Measurements from ENCODE around the gene HTRA1. TPM values are rescaled to one million over a fixed set of nuclear protein-coding genes. Genes with fewer than 3 reads are reported as not detected.

The HTRA1 gene
- total and polyA plus RNA-seq, 2 of the 4 experiments (the other 2 are of a cell fraction): 28.5 to 108 TPM

DNA sequence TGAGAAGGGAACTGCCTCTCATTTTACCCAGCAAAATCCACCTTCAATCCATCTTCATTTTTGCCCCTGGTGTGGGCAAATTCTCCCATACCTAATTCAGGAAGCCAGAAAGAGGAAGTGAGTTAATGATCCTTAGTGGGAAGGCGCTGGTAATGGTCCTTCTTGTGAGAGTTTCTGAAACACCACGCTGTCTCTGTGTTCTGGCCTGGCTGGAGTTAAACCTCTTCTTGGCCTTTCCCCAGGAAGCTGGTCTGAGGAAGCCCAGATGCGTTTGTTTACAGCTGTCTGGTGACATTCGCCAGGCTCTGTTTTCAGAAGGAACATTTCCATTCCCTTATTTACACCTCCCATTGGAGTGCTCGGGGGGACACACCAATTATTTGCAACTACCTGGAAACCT is 24.3 kb downstream of the HTRA1 start:
- no peak overlapping the region for H3K23ac ChIP-seq (ENCODE audit: low read depth, low read length)
- H2BK120ac ChIP-seq (ENCODE audit: low read depth, low read length): no peak overlapping the region
- H3K4me1 ChIP-seq (ENCODE audit: control insufficient read depth, insufficient read depth, low read length): peaks cover 15% of the 10 kb centered on the region
- no peak overlapping the region for H2AK9ac ChIP-seq (replicated peaks; ENCODE audit: low read depth, low read length, poor library complexity)
- H3K9ac ChIP-seq (ENCODE audit: low read depth, low read length): no peak overlapping the region
- dilution Hi-C loops (cut with HindIII; ENCODE audit: low sequenced_read_pairs, unreplicated experiment) (no loop called here), intact Hi-C loops (cut with micrococcal nuclease) (no loop called here), in situ Hi-C loops (cut with MboI; ENCODE audit: low sequenced_read_pairs) (no loop called here)
- ATAC-seq (ENCODE audit: low read depth) (peak; percentile 55), DNase-seq (no peak)
- H3K18ac ChIP-seq (ENCODE audit: low read depth, low read length): no peak overlapping the region
- H2BK20ac ChIP-seq (ENCODE audit: low read depth, low read length): no peak overlapping the region
- H3K9me3 ChIP-seq (ENCODE audit: control insufficient read depth, insufficient read depth, low read length): no peaks in the 10 kb centered on the region
- H2BK5ac ChIP-seq (ENCODE audit: low read depth, low read length, poor library complexity, severe bottlenecking): no peak overlapping the region
- peak overlapping the region; percentile 51; the same call in 1 of the 2 replicates for H3K14ac ChIP-seq (replicated peaks; ENCODE audit: low read depth, low read length)
- POLR2A ChIA-PET (ENCODE audit: unreplicated experiment): no interaction called here
- 0 out of 2 replicates have a peak, but pooled peaks cover 4% of the 10 kb centered on the region for H3K9me1 ChIP-seq (ENCODE audit: insufficient read depth, low read length)
- no peak overlapping the region for H4K8ac ChIP-seq (ENCODE audit: low read depth in 2 of 2, low read length in 2 of 2)
- no peaks in the 10 kb centered on the region for H3K27me3 ChIP-seq (ENCODE audit: control insufficient read depth, insufficient read depth, low read length)
- H3K4ac ChIP-seq (ENCODE audit: low read depth, low read length): no peak overlapping the region
- H3K4me3 ChIP-seq (ENCODE audit: insufficient read depth, low read depth, low read length): no peak overlapping the region
- H3K79me1 ChIP-seq (ENCODE audit: low read depth in 1 of 2, low read length in 2 of 2): peaks cover 3 to 8% of the 10 kb centered on the region in 2 experiments; a peak in 2 of 4 replicates
- no peak overlapping the region for H2BK15ac ChIP-seq (ENCODE audit: low read depth, low read length)
- H4K91ac ChIP-seq (ENCODE audit: insufficient read depth, low read depth, low read length): no peak overlapping the region
- no peak for TF ChIP-seq MAFK (IDR thresholded peaks at IDR 0.05; ENCODE audit: low read depth, low read length)
- no peak overlapping the region for H2AFZ ChIP-seq (replicated peaks; ENCODE audit: low read length, poor library complexity)
- BruUV-seq (replicated peaks): no TSS peak
- H3K4me2 ChIP-seq (ENCODE audit: low read depth, low read length): no peak overlapping the region
- 36% methylated on average over 2 of the region's 5 CpGs; no CpG with 5 or more reads in 1 of the 2 experiments for WGBS, 2 experiments (ENCODE audit: extremely low coverage in 2 of 2, insufficient read length in 1 of 2)
- CTCF ChIA-PET: no interaction called here
- H4K20me1 ChIP-seq (ENCODE audit: insufficient read depth, low read length): no peaks in the 10 kb centered on the region; the same call in 1 of the 2 replicates
- H3K27ac ChIP-seq (ENCODE audit: insufficient read depth, low read length): no peak overlapping the region
- peaks cover 5% of the 10 kb centered on the region; the same call in 1 of the 2 replicates for H3K36me3 ChIP-seq (ENCODE audit: control insufficient read depth, insufficient read depth, low read length)
- H4K5ac ChIP-seq (ENCODE audit: low read depth, low read length): no peak overlapping the region
- no peak overlapping the region for H2AK5ac ChIP-seq (ENCODE audit: low read depth, low read length)
- H3K56ac ChIP-seq (ENCODE audit: extremely low read depth, insufficient read depth, low read length): no peak overlapping the region

Measured in IMR-90 (cell line).